TTC549 (cell line): ENCODE measurements around the gene DRD3.

Experiments
- FAIRE-seq: peaks from 2 replicates; lab custom pipeline; 2012; peaks lifted over from hg19 to GRCh38; lab: Jason Lieb, UNC

The DRD3 gene

GRCh38 chr3:114179575-114179974, 723 bp upstream of the DRD3 start:
- no peak for FAIRE-seq

- no peak for FAIRE-seq
Observed at GRCh38 chr3:114176890-114177289, 2.0 kb downstream of the DRD3 start.

GRCh38 chr3:114176487-114176886, 2.4 kb downstream of the DRD3 start:
- no peak for FAIRE-seq

GRCh38 chr3:114175204-114175987, 3.5 kb downstream of the DRD3 start:
- no peak for FAIRE-seq

- no peak for FAIRE-seq
Observed at GRCh38 chr3:114171677-114172076, 7.2 kb downstream of the DRD3 start.

- no peak for FAIRE-seq
Observed at GRCh38 chr3:114168150-114168549, 10.7 kb downstream of the DRD3 start.

GRCh38 chr3:114157321-114157720, 21.5 kb downstream of the DRD3 start:
- FAIRE-seq: no peak

GRCh38 chr3:114155370-114155821, 23.5 kb downstream of the DRD3 start:
- FAIRE-seq: no peak

- no peak for FAIRE-seq
Observed at GRCh38 chr3:114154321-114154821, 24.5 kb downstream of the DRD3 start.

- no peak for FAIRE-seq
Observed at GRCh38 chr3:114152519-114153151, 26.2 kb downstream of the DRD3 start.

GRCh38 chr3:114151091-114151490, 27.8 kb downstream of the DRD3 start:
- FAIRE-seq: no peak

GRCh38 chr3:114147251-114147650, 31.6 kb downstream of the DRD3 start:
- FAIRE-seq: no peak

- no peak for FAIRE-seq
Observed at GRCh38 chr3:114144909-114145688, 33.8 kb downstream of the DRD3 start.

- FAIRE-seq: no peak
Observed at GRCh38 chr3:114143817-114144216, 35.0 kb downstream of the DRD3 start.

GRCh38 chr3:114139836-114140235, 39.0 kb downstream of the DRD3 start:
- no peak for FAIRE-seq

GRCh38 chr3:114133947-114134346, 44.9 kb downstream of the DRD3 start:
- no peak for FAIRE-seq

- FAIRE-seq: no peak
Observed at GRCh38 chr3:114132500-114132899, 46.4 kb downstream of the DRD3 start.

- FAIRE-seq: no peak
Observed at GRCh38 chr3:114128826-114129225, 50.0 kb downstream of the DRD3 start.

GRCh38 chr3:114128231-114128630, 50.6 kb downstream of the DRD3 start:
- FAIRE-seq: no peak

- no peak for FAIRE-seq
Observed at GRCh38 chr3:114127517-114127916, 51.3 kb downstream of the DRD3 start.

- FAIRE-seq: no peak
Observed at GRCh38 chr3:114126461-114126860, 52.4 kb downstream of the DRD3 start.

GRCh38 chr3:114122027-114122709, 56.7 kb downstream of the DRD3 start:
- FAIRE-seq: no peak
